Activated CD4-positive, alpha-beta T cell treated with anti-CD3 and anti-CD28 coated beads, Interleukin-2, amount 10 ng/mL, durations not matched to agents 24 days and 14 days (primary cell): ENCODE measurements around the gene SPTBN4. TPM values are rescaled to one million over a fixed set of nuclear protein-coding genes. Genes with fewer than 3 reads are reported as not detected.
"Not testable (repeated sequence)": the region's sequence is repeated elsewhere in the genome, so short reads cannot be mapped to it uniquely, and the experiment has no call there.

ENCODE experiments used
- DNase-seq: peaks from one replicate; pipeline ENCODE4 v3.0.0; 2022
- H3K27ac Mint-ChIP-seq: one replicate; pipeline ENCODE4 v1.8.0; 2022; ENCODE audit warnings: mild to moderate bottlenecking, mixed read lengths
- H3K27me3 Mint-ChIP-seq: one replicate; pipeline ENCODE4 v1.8.0; 2022; ENCODE audit warnings: mixed read lengths
- H3K36me3 Mint-ChIP-seq: one replicate; pipeline ENCODE4 v1.8.0; 2022; ENCODE audit warnings: low read depth, mild to moderate bottlenecking, mixed read lengths
- H3K4me1 Mint-ChIP-seq: one replicate; pipeline ENCODE4 v1.8.0; 2021; ENCODE audit warnings: mixed read lengths
- H3K4me3 Mint-ChIP-seq: one replicate; pipeline ENCODE4 v1.8.0; 2022; ENCODE audit warnings: mild to moderate bottlenecking, moderate library complexity, mixed read lengths
- H3K9me3 Mint-ChIP-seq: one replicate; pipeline ENCODE4 v1.8.0; 2021; ENCODE audit warnings: mixed read lengths
- intact Hi-C: fragments of 100-400 bp; cut with micrococcal nuclease; formaldehyde crosslinking; loops from one replicate; pipeline ENCODE4 v1.15.1; 2023
- total RNA-seq: library from RNA; stranded (reverse); gene quantifications from 2 replicates; pipeline ENCODE4 v1.2.3, GENCODE V29; 2022

Gene SPTBN4
- total RNA-seq, 1 donor from 2014 or later = 0.51 TPM

GRCh38 chr19:40549007-40549708, 82.4 kb downstream of the SPTBN4 start:
- H3K27me3 Mint-ChIP-seq = peaks cover 45% of the 10 kb centered on the region
- H3K4me1 Mint-ChIP-seq = peaks cover 9% of the 10 kb centered on the region
- H3K4me3 Mint-ChIP-seq = peak overlapping the region; percentile 19
- no peaks in the 10 kb centered on the region for H3K9me3 Mint-ChIP-seq
- intact Hi-C loops = loop anchor here (1.0 kb wide), 1 partner anchor 49 kb away; no protein-coding TSS in a partner anchor
- H3K36me3 Mint-ChIP-seq = no peaks in the 10 kb centered on the region
- peak; percentile 92 for DNase-seq
- H3K27ac Mint-ChIP-seq = no peak overlapping the region

- intact Hi-C loops = no loop called here
- peaks cover 9% of the 10 kb centered on the region for H3K4me1 Mint-ChIP-seq
- no peaks in the 10 kb centered on the region for H3K9me3 Mint-ChIP-seq
- H3K27me3 Mint-ChIP-seq = peaks cover 56% of the 10 kb centered on the region
- no peak for DNase-seq
- H3K36me3 Mint-ChIP-seq = no peaks in the 10 kb centered on the region
- H3K27ac Mint-ChIP-seq = no peak overlapping the region
- H3K4me3 Mint-ChIP-seq = no peak overlapping the region
These were observed 84.2 kb downstream of the SPTBN4 start for GRCh38 chr19:40550951-40551350.

GRCh38 chr19:40552848-40553247, 86.0 kb downstream of the SPTBN4 start:
- no peak for DNase-seq
- H3K4me1 Mint-ChIP-seq = peaks cover 9% of the 10 kb centered on the region
- H3K9me3 Mint-ChIP-seq = no peaks in the 10 kb centered on the region
- intact Hi-C loops = no loop called here
- no peak overlapping the region for H3K4me3 Mint-ChIP-seq
- H3K27ac Mint-ChIP-seq = no peak overlapping the region
- H3K27me3 Mint-ChIP-seq = peaks cover 49% of the 10 kb centered on the region
- no peaks in the 10 kb centered on the region for H3K36me3 Mint-ChIP-seq

- Mint-ChIP-seq H3K36me3 (no peaks in the 10 kb centered on the region), H3K27me3 (peaks cover 44% of the 10 kb centered on the region), H3K9me3 (no peaks in the 10 kb centered on the region), H3K4me1 (peaks cover 5% of the 10 kb centered on the region), H3K27ac (no peak overlapping the region), H3K4me3 (no peak overlapping the region)
- intact Hi-C loops = no loop called here
- DNase-seq = no peak
These were observed 87.4 kb downstream of the SPTBN4 start for GRCh38 chr19:40553885-40554857.

GRCh38 chr19:40555978-40556689, 89.3 kb downstream of the SPTBN4 start:
- Mint-ChIP-seq H3K36me3 (no peaks in the 10 kb centered on the region), H3K4me1 (peaks cover 2% of the 10 kb centered on the region), H3K27me3 (peaks cover 39% of the 10 kb centered on the region), H3K9me3 (no peaks in the 10 kb centered on the region), H3K27ac (no peak overlapping the region), H3K4me3 (no peak overlapping the region)
- intact Hi-C loops = no loop called here
- no peak for DNase-seq

- no peak for DNase-seq
- intact Hi-C loops = no loop called here
- Mint-ChIP-seq H3K4me3 (no peak overlapping the region), H3K36me3 (no peaks in the 10 kb centered on the region), H3K4me1 (peaks cover 4% of the 10 kb centered on the region), H3K9me3 (no peaks in the 10 kb centered on the region), H3K27ac (no peak overlapping the region), H3K27me3 (peaks cover 42% of the 10 kb centered on the region)
These were observed 90.2 kb downstream of the SPTBN4 start for GRCh38 chr19:40556953-40557530.

- intact Hi-C loops = no loop called here
- Mint-ChIP-seq H3K27me3 (peaks cover 29% of the 10 kb centered on the region), H3K4me1 (peaks cover 3% of the 10 kb centered on the region), H3K4me3 (no peak overlapping the region), H3K9me3 (no peaks in the 10 kb centered on the region), H3K27ac (no peak overlapping the region), H3K36me3 (no peaks in the 10 kb centered on the region)
- DNase-seq = no peak
These were observed 92.6 kb downstream of the SPTBN4 start for GRCh38 chr19:40559394-40559793.

- Mint-ChIP-seq H3K27ac (no peak overlapping the region), H3K36me3 (no peaks in the 10 kb centered on the region), H3K4me1 (peaks cover 3% of the 10 kb centered on the region), H3K9me3 (no peaks in the 10 kb centered on the region), H3K27me3 (peaks cover 26% of the 10 kb centered on the region), H3K4me3 (no peak overlapping the region)
- no peak for DNase-seq
- intact Hi-C loops = no loop called here
These were observed 93.3 kb downstream of the SPTBN4 start for GRCh38 chr19:40560092-40560507.

- peaks cover 31% of the 10 kb centered on the region for H3K27me3 Mint-ChIP-seq
- no peak overlapping the region for H3K4me3 Mint-ChIP-seq
- peaks cover 3% of the 10 kb centered on the region for H3K4me1 Mint-ChIP-seq
- no peak overlapping the region for H3K27ac Mint-ChIP-seq
- intact Hi-C loops = no loop called here
- no peak for DNase-seq
- no peaks in the 10 kb centered on the region for H3K36me3 Mint-ChIP-seq
- H3K9me3 Mint-ChIP-seq = no peaks in the 10 kb centered on the region
These were observed 95.1 kb downstream of the SPTBN4 start for GRCh38 chr19:40561947-40562346.

- intact Hi-C loops, DNase-seq, H3K4me3 Mint-ChIP-seq, H3K4me1 Mint-ChIP-seq, H3K27ac Mint-ChIP-seq, H3K9me3 Mint-ChIP-seq, H3K36me3 Mint-ChIP-seq: not testable (repeated sequence)
- H3K27me3 Mint-ChIP-seq = peaks cover 45% of the 10 kb centered on the region
These were observed 97.7 kb downstream of the SPTBN4 start for GRCh38 chr19:40564535-40564934.

- no peaks in the 10 kb centered on the region for H3K36me3 Mint-ChIP-seq
- H3K4me3 Mint-ChIP-seq = no peak overlapping the region
- intact Hi-C loops = no loop called here
- H3K27me3 Mint-ChIP-seq = peaks cover 48% of the 10 kb centered on the region
- DNase-seq = no peak
- no peak overlapping the region for H3K27ac Mint-ChIP-seq
- H3K9me3 Mint-ChIP-seq = no peaks in the 10 kb centered on the region
- peaks cover 7% of the 10 kb centered on the region for H3K4me1 Mint-ChIP-seq
These were observed 98.6 kb downstream of the SPTBN4 start for GRCh38 chr19:40565355-40565754.

GRCh38 chr19:40565910-40566495, 99.2 kb downstream of the SPTBN4 start:
- no peak for DNase-seq
- Mint-ChIP-seq H3K4me1 (peaks cover 12% of the 10 kb centered on the region), H3K36me3 (no peaks in the 10 kb centered on the region), H3K4me3 (no peak overlapping the region), H3K27ac (no peak overlapping the region), H3K27me3 (peaks cover 45% of the 10 kb centered on the region), H3K9me3 (peaks cover 2% of the 10 kb centered on the region)
- intact Hi-C loops = no loop called here

- Mint-ChIP-seq H3K4me1 (peaks cover 9% of the 10 kb centered on the region), H3K27me3 (peaks cover 40% of the 10 kb centered on the region)
- intact Hi-C loops = no loop called here
These were observed 100.4 kb downstream of the SPTBN4 start for GRCh38 chr19:40567040-40567749.

More at GRCh38 chr19:40567040-40567749, 100.4 kb downstream of the SPTBN4 start:
- H3K4me3 Mint-ChIP-seq = no peak overlapping the region
- no peak overlapping the region for H3K27ac Mint-ChIP-seq
- H3K9me3 Mint-ChIP-seq = peaks cover 3% of the 10 kb centered on the region
- H3K36me3 Mint-ChIP-seq = no peaks in the 10 kb centered on the region
- no peak for DNase-seq
